GM21825 (cell line): ENCODE measurements around the gene HOXA1.

ENCODE experiments used
- ATAC-seq: cut with Tn5 transposase; IDR thresholded peaks from one replicate; pipeline ENCODE4 v1.9.1; 2021; ENCODE audit warnings: mild to moderate bottlenecking, moderate library complexity; ENCODE audit not compliant: unreplicated experiment

Gene HOXA1

GRCh38 chr7:27095897-27096767, at the start of gene HOXA1:
Gene HOXA1 (minus strand): TSS chr7:27096000. CDS start chr7:27095912, 88 bp downstream.
- peak; percentile 85 for ATAC-seq

GRCh38 chr7:27145165-27145913, 49.5 kb upstream of the HOXA1 start:
- ATAC-seq = no peak

- ATAC-seq = no peak
These were observed 49.0 kb upstream of the HOXA1 start for GRCh38 chr7:27144781-27145164.

DNA sequence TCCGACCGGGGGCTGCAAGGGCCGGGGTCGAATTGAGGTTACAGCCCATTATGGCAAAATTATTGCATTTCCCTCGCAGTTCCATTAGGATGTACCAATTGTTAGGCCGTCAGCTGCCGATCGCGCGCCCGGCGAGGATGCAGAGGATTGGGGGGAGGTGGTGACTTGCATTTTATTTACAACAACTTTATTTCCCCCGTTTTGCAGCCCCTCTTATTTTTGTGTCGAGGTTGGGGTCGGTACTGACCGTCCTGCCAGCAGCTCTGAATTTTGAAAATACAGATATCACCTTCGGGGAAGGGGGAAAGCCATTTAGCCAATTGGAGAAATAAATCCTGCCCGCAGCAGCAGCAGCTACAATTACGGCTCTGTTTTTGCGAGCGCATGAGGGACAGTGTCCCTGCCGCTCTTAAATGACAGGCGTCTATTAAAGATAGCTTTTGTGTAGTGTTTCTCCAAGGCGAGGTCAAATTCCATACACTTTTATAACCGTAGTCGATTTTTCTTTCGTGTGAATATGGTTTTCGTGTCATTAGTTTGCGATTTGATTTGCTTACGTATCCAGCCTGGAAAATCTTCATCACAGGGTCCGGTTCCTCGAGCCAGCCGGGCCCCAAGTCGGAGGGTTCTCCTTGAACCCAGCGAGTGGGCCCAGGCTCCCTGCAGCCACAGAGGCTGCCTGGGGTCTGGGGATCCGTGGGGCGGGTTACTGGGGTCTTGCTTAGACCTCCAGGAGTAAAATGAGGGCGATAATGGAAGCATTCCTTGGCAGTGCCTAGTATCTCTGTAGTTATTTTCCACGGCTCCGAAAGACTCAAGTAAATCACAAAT, 48.4 kb upstream of the HOXA1 start:
- no peak for ATAC-seq

GRCh38 chr7:27143023-27143949, 47.5 kb upstream of the HOXA1 start, which contains the start of gene HOXA5:
Gene HOXA5 (minus strand): TSS chr7:27143681. CDS start chr7:27143607, 74 bp downstream.
- ATAC-seq = no peak

DNA sequence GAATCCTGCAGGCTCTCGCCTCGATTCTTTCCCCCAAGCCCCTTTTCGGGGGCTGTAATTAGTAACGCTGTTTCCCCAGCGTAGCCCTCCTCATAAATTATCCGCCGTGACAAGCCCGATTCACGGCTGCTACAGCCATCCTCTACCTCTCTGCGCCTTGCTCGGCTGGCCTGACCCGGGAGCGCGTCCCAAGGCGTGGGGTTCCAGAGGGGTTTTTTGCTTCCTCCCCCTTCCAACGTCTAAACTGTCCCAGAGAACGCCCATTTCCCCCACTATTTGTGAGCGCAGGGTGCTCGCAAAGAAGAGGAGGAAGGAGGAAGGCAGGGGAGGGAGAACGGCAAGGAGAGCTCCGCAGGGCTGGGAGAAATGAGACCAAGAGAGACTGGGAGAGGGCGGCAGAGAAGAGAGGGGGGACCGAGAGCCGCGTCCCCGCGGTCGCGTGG, 46.8 kb upstream of the HOXA1 start:
- no peak for ATAC-seq

GRCh38 chr7:27141923-27142579, 46.3 kb upstream of the HOXA1 start:
- no peak for ATAC-seq

GRCh38 chr7:27141137-27141922, 45.5 kb upstream of the HOXA1 start:
- no peak for ATAC-seq

- no peak for ATAC-seq
These were observed 44.5 kb upstream of the HOXA1 start for GRCh38 chr7:27140126-27140857.

DNA sequence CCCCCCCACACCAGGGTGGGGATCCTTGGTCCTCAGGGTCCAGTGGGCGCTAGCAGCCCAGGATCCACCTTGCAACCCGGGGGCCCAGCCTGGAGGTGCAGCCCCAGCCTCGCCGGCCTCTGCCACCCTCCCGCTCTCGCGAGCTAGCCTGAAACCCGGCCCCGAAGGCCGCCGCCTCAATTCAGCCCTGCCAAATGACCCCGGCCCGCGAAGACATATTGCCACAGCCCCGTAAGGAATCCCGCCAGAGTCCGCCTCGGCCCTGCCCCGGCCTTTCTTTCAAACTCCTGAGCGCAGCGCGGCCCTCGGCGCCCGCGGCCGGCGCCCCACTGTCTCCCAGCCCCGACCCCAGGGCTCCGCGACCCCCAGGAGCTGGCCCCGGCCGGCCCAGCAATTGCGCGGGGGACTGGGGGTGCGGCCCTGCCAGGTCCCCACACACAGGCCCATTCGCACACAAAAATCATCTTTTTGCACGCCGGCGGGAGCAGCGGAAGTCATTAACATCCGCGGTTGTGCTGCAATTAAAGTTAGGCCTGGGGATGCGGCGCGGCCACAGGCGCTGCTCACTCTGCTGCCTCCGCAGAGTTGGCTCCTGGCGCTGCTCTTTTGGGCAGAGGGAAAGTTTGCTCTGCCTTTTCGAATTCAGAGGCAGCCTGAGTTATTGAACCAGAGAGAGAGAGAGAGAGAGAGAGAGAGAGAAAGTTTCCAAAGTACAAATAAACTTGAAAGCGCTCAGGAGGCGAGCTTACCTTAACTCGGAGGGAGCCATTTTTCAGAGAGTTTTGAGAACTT, 43.7 kb upstream of the HOXA1 start:
- ATAC-seq = no peak

DNA sequence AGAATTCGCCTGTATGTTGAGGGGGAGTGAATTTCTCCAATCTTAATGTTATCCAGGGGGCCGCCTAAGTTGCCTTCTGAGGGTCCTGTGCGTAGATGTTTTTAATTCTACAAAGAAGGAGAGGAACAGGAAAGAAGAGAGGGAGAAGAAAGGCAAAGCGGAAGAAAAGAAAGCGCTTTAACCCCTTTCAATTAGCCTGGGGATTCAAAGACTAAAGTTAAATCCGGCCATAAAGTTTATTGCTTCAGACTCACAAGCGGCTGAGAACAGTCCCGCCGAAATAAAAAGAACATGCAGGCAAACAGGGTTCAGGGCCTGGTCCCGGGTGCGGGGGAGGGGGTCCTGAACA, 43.2 kb upstream of the HOXA1 start:
- ATAC-seq = no peak

GRCh38 chr7:27138472-27138871, 42.7 kb upstream of the HOXA1 start:
- ATAC-seq = no peak

DNA sequence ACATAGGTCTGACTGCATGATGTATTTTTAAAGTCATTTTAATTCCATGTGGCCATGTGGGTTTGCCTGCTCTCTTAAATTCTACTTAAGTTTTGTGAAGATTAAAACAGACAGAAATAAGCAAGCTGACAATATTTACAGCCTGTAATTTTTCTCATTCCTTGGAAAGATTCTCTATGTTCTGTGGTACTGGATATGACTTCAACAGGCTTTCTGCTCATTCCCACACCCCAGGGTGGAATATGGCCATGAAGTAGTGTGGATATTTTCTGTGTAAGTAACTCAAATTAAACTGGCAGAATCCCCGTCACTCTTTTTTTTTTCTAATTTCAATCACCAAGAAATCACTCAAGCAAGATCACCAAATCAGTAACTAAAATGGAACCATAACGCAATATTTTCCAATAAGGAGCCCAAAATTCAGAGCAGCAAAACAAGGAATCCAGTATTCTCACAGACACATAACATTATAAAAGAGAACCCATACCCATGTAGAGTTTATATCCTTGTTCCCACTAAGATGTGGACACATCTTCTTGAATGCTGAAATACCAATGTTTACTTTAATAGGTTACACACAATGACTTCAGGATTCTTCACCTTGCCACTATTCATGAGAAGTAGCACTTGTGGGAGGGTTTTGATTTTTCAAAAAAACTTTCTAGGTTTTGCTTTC, 42.0 kb upstream of the HOXA1 start:
- ATAC-seq = no peak

GRCh38 chr7:27134392-27134791, 38.6 kb upstream of the HOXA1 start:
- ATAC-seq = no peak

GRCh38 chr7:27133409-27134231, 37.8 kb upstream of the HOXA1 start:
- no peak for ATAC-seq

- no peak for ATAC-seq
These were observed 37.2 kb upstream of the HOXA1 start for GRCh38 chr7:27132978-27133377.
